ENCODE results near the gene BTG1. TPM values are rescaled to one million over a fixed set of nuclear protein-coding genes. Genes with fewer than 3 reads are reported as not detected.

BTG1 gene
- total and polyA plus RNA-seq, 7 donors: 41.0 to 82.3 (median 54.8) TPM

- Histone ChIP-seq H3K27me3 (no peaks in the 10 kb centered on the region), H3K9me3 (no peaks in the 10 kb centered on the region), H3K4me1 (peaks cover 0 to 29% (median 22%) of the 10 kb centered on the region in 4 donors), H3K4me3 (no peak overlapping the region), H3K27ac (no peak overlapping the region), H3K36me3 (no peaks in the 10 kb centered on the region)
- TF ChIP-seq POLR2A (IDR thresholded peaks at IDR 0.05): no peak
- TF ChIP-seq CTCF (IDR thresholded peaks at IDR 0.05): no peak
- TF ChIP-seq POLR2AphosphoS5 (IDR thresholded peaks at IDR 0.05): no peak
- intact Hi-C loops (cut with DNase I): no loop called here
- no peak for DNase-seq
- 96 to 100% methylated on average over 1 of the region's 1 CpG for WGBS, 2 donors
Observed at GRCh38 chr12:92128612-92129011, 17.0 kb downstream of the BTG1 start.

GRCh38 chr12:92124689-92125029, 21.0 kb downstream of the BTG1 start:
- 72 to 78% methylated on average over 6 of the region's 6 CpGs for WGBS, 2 donors
- Histone ChIP-seq H3K36me3 (no peaks in the 10 kb centered on the region), H3K9me3 (peaks cover 0 to 4% (median 0%) of the 10 kb centered on the region in 4 donors), H3K4me1 (no peaks in the 10 kb centered on the region), H3K27me3 (no peaks in the 10 kb centered on the region), H3K27ac (no peak overlapping the region), H3K4me3 (no peak overlapping the region)
- no peak for TF ChIP-seq CTCF (IDR thresholded peaks at IDR 0.05)
- no peak for TF ChIP-seq POLR2AphosphoS5 (IDR thresholded peaks at IDR 0.05)
- TF ChIP-seq POLR2A (IDR thresholded peaks at IDR 0.05): no peak
- TF ChIP-seq EP300 (IDR thresholded peaks at IDR 0.05): no peak
- intact Hi-C loops (cut with DNase I): no loop called here
- no peak for DNase-seq

GRCh38 chr12:92123780-92124688, 21.6 kb downstream of the BTG1 start:
- intact Hi-C loops (cut with DNase I): no loop called here
- Histone ChIP-seq H3K27me3 (no peaks in the 10 kb centered on the region), H3K36me3 (no peaks in the 10 kb centered on the region), H3K27ac (no peak overlapping the region), H3K4me3 (no peak overlapping the region), H3K4me1 (no peaks in the 10 kb centered on the region), H3K9me3 (peaks cover 0 to 4% (median 0%) of the 10 kb centered on the region in 4 donors)
- TF ChIP-seq EP300 (IDR thresholded peaks at IDR 0.05) (no peak), POLR2AphosphoS5 (IDR thresholded peaks at IDR 0.05) (no peak), POLR2A (IDR thresholded peaks at IDR 0.05) (no peak), CTCF (IDR thresholded peaks at IDR 0.05) (no peak)
- WGBS, 2 donors: 63 to 86% methylated on average over 2 of the region's 2 CpGs
- DNase-seq: no peak

GRCh38 chr12:92122941-92123779, 22.5 kb downstream of the BTG1 start:
- Histone ChIP-seq H3K4me1 (no peaks in the 10 kb centered on the region), H3K27ac (no peak overlapping the region), H3K4me3 (no peak overlapping the region), H3K9me3 (peaks cover 0 to 4% (median 0%) of the 10 kb centered on the region in 4 donors), H3K27me3 (no peaks in the 10 kb centered on the region), H3K36me3 (no peaks in the 10 kb centered on the region)
- intact Hi-C loops (cut with DNase I): no loop called here
- 72 to 84% methylated on average over 4 of the region's 4 CpGs for WGBS, 2 donors
- no peak for TF ChIP-seq POLR2AphosphoS5 (IDR thresholded peaks at IDR 0.05)
- TF ChIP-seq POLR2A (IDR thresholded peaks at IDR 0.05): no peak
- no peak for TF ChIP-seq EP300 (IDR thresholded peaks at IDR 0.05)
- TF ChIP-seq CTCF (IDR thresholded peaks at IDR 0.05): no peak
- DNase-seq: no peak

All from sigmoid colon (tissue), 7 donors.